ENCODE measurements around the gene KIF2A.

Gene KIF2A

DNA sequence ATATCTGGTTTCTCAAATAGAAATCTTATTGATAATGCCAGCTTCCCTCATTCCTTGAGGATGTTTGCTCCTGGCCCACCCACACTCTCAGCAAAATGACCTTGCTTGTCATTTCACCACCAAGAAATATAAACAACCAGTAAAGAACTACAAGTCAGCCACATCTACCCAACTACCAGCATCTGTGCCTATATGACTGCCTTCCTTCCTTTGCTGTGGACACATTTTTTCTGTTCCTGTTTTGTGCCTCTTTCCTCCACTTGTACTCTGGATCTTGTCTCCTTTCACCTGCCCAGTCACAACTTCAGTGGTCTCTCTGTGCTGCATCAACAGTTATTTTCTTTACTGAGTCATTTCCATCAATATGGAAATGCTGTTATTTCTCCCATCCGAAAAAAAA, 20.3 kb downstream of the KIF2A start:
- no peaks in the 10 kb centered on the region for H3K9me3 ChIP-seq
- no peaks in the 10 kb centered on the region for H3K27me3 ChIP-seq (ENCODE audit: low read depth)
- H3K4me3 ChIP-seq: no peak overlapping the region
- peaks cover 4% of the 10 kb centered on the region; the same call in 1 of the 2 replicates for H3K4me1 ChIP-seq
- no peaks in the 10 kb centered on the region; the same call in 1 of the 2 replicates for H3K36me3 ChIP-seq (replicated peaks)
- in situ Hi-C loops (cut with MboI; ENCODE audit: low sequenced_read_pairs): no loop called here
- no peak for DNase-seq (ENCODE audit: low spot score in 2 of 2)

DNA sequence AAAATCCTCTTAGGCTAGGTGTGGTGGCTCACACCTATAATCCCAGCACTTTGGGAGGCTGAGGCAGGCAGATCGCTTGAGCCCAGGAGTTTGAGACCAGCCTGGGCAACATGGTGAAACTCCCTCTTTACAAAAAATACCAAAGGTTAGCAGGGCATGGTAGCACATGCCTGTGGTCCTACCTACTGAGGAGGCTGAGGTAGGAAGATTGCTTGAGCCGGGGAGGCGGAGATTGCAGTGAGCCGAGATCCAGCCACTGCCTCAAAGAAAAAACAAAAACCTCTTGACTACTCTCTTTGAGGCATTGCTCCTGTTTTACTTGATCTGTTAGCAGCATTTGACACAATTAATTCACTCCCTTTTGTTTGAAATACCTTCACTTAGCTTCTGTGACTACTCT, 20.7 kb downstream of the KIF2A start:
- Histone ChIP-seq H3K9me3 (no peaks in the 10 kb centered on the region), H3K4me3 (no peak overlapping the region), H3K4me1 (peaks cover 4% of the 10 kb centered on the region; the same call in 1 of the 2 replicates), H3K27me3 (ENCODE audit: low read depth) (no peaks in the 10 kb centered on the region), H3K36me3 (replicated peaks) (no peaks in the 10 kb centered on the region; the same call in 1 of the 2 replicates)
- in situ Hi-C loops (cut with MboI; ENCODE audit: low sequenced_read_pairs): no loop called here
- no peak for DNase-seq (ENCODE audit: low spot score in 2 of 2)

DNA sequence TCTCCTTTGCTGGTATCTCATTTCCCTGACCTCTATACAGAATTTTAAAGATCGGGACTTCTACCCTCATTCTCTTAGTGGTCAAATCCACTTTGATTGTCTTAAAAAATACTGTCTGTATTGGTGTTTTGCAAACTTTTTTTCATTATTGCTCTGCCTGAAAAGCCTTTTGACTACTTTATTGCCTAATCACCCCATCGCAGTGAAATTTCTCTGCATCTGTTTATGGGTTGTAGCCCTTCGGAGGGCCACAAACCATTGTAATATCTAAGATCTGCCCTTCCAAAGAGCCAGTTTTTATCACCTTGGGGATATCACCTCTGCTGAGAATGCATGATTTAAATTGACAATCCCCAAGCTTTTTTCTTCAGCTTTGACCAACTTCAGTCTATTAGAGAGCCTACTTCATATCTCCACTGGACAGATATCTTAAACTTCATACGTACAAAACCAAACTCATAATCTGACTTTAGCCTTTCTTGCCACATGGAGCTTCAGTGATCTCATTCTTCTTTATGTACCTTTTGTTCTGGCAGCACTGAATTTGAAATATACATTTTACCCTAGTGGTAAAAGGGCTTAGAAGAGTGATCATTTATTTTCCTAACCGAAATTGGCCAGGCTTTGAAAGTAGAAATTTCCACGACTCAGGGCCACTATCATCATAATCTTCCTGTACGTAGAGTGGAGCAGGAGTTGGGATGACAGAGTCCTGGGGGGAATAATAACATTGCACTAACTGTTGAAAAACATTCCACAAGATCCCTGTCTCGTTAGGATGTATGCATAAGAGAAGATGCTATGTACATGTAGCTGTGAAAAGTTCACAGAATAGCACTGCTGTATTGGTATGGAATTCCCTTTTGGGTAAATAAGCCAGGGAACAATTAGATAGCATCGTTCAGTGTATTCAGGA, 21.4 kb downstream of the KIF2A start:
- no peaks in the 10 kb centered on the region for H3K27me3 ChIP-seq (ENCODE audit: low read depth)
- no peak overlapping the region for H3K4me3 ChIP-seq
- H3K4me1 ChIP-seq: peaks cover 4% of the 10 kb centered on the region; the same call in 1 of the 2 replicates
- DNase-seq (ENCODE audit: low spot score in 2 of 2): no peak
- H3K9me3 ChIP-seq: no peaks in the 10 kb centered on the region
- in situ Hi-C loops (cut with MboI; ENCODE audit: low sequenced_read_pairs): no loop called here
- H3K36me3 ChIP-seq (replicated peaks): no peaks in the 10 kb centered on the region

- in situ Hi-C loops (cut with MboI; ENCODE audit: low sequenced_read_pairs): no loop called here
- H3K4me1 ChIP-seq: peaks cover 4% of the 10 kb centered on the region; the same call in 1 of the 2 replicates
Measured at GRCh38 chr5:62328772-62329491, 22.9 kb downstream of the KIF2A start.

GRCh38 chr5:62330302-62330701, 24.3 kb downstream of the KIF2A start:
- Histone ChIP-seq H3K9me3 (no peaks in the 10 kb centered on the region), H3K27me3 (ENCODE audit: low read depth) (no peaks in the 10 kb centered on the region), H3K4me3 (no peak overlapping the region), H3K4me1 (peaks cover 4% of the 10 kb centered on the region; the same call in 1 of the 2 replicates), H3K36me3 (replicated peaks) (no peaks in the 10 kb centered on the region)
- DNase-seq (ENCODE audit: low spot score in 2 of 2): no peak
- in situ Hi-C loops (cut with MboI; ENCODE audit: low sequenced_read_pairs): no loop called here

More at GRCh38 chr5:62328772-62329491, 22.9 kb downstream of the KIF2A start:
- Histone ChIP-seq H3K9me3 (no peaks in the 10 kb centered on the region), H3K27me3 (ENCODE audit: low read depth) (no peaks in the 10 kb centered on the region), H3K36me3 (replicated peaks) (no peaks in the 10 kb centered on the region), H3K4me3 (no peak overlapping the region)
- DNase-seq (ENCODE audit: low spot score in 2 of 2): no peak

DNA sequence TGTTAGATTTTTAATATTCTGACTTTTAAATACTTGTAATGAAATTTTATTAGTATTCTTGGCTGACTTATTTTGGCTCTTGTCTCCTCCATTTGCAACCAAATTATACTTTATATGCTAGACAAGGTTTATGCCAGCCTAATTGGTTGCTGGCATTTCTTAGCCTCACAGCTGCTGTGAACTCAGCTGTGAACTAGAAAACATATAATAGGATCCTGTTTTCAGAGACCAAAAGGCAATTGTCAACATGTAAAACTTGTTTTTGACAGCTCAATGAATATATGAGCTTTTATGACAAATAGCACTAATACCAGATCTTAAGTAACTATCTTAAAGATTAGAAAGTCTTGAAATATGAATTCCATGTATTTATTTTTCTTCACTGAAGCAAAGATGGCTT, 25.9 kb downstream of the KIF2A start:
- in situ Hi-C loops (cut with MboI; ENCODE audit: low sequenced_read_pairs): no loop called here
- Histone ChIP-seq H3K36me3 (replicated peaks) (no peaks in the 10 kb centered on the region), H3K4me1 (peaks cover 4% of the 10 kb centered on the region; the same call in 1 of the 2 replicates), H3K27me3 (ENCODE audit: low read depth) (no peaks in the 10 kb centered on the region), H3K9me3 (no peaks in the 10 kb centered on the region), H3K4me3 (no peak overlapping the region)
- no peak for DNase-seq (ENCODE audit: low spot score in 2 of 2)

DNA sequence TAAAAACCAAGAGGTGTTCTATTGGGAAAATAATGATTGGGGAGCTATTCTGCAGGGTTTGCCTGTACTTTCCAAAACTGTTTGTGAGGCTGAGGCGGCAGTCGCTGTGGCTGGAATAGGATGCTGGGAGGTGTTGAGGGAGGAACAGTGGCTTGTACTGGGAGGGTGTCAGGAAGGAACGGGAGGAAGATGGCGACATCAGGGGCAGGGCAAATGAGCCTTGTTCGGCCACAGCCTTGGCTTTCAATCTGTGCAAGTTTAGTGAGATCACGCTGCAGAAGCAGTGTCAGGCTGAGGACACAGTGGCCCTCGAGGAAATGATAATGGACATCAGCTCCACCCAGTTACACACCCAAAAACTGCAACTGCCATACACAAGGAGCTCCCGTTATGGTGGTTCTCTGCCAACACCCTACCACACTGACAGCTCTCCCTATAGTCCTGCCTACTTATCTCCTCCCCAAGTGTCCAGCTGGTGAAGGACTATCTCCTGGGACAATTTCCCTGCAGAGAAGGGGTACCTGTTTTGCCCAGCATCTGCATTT, 27.3 kb downstream of the KIF2A start:
- H3K27me3 ChIP-seq (ENCODE audit: low read depth): no peaks in the 10 kb centered on the region
- H3K4me1 ChIP-seq: peaks cover 4% of the 10 kb centered on the region; the same call in 1 of the 2 replicates
- H3K36me3 ChIP-seq (replicated peaks): no peaks in the 10 kb centered on the region
- no peak for DNase-seq (ENCODE audit: low spot score in 2 of 2)
- in situ Hi-C loops (cut with MboI; ENCODE audit: low sequenced_read_pairs): no loop called here
- H3K9me3 ChIP-seq: no peaks in the 10 kb centered on the region
- H3K4me3 ChIP-seq: no peak overlapping the region

- Histone ChIP-seq H3K27me3 (ENCODE audit: low read depth) (no peaks in the 10 kb centered on the region), H3K4me3 (no peak overlapping the region), H3K4me1 (peaks cover 4% of the 10 kb centered on the region; the same call in 1 of the 2 replicates), H3K36me3 (replicated peaks) (no peaks in the 10 kb centered on the region), H3K9me3 (no peaks in the 10 kb centered on the region)
- DNase-seq (ENCODE audit: low spot score in 2 of 2): no peak
- in situ Hi-C loops (cut with MboI; ENCODE audit: low sequenced_read_pairs): no loop called here
Measured at GRCh38 chr5:62334082-62334481, 28.1 kb downstream of the KIF2A start.

DNA sequence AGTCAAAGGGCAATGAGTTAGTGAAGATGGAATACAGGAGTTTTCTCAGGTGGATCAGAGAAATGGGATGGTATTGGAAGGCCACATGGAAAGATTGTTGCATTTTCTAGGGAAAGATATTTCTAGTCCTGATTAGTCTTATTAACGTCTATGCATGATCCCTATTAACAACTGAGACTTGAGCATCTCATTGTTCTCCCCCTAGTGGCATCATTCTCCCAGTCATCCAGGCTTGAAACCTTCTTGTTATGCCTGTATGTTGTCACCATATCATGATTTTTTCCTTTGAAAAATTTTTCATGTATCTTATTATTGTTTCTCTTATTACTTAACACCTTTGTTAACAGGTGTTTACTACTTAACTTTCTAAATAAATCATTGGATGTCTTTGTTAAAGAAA, 34.4 kb downstream of the KIF2A start:
- in situ Hi-C loops (cut with MboI; ENCODE audit: low sequenced_read_pairs): loop anchor here (10.0 kb wide), 1 partner anchor 116 kb away; no protein-coding TSS in a partner anchor
- Histone ChIP-seq H3K36me3 (replicated peaks) (no peaks in the 10 kb centered on the region; the same call in 1 of the 2 replicates), H3K27me3 (ENCODE audit: low read depth) (no peaks in the 10 kb centered on the region), H3K4me3 (no peak overlapping the region), H3K9me3 (no peaks in the 10 kb centered on the region), H3K4me1 (no peaks in the 10 kb centered on the region)
- DNase-seq (ENCODE audit: low spot score in 2 of 2): no peak

- Histone ChIP-seq H3K27me3 (ENCODE audit: low read depth) (no peaks in the 10 kb centered on the region), H3K4me1 (no peaks in the 10 kb centered on the region), H3K36me3 (replicated peaks) (no peaks in the 10 kb centered on the region; the same call in 1 of the 2 replicates), H3K9me3 (no peaks in the 10 kb centered on the region), H3K4me3 (no peak overlapping the region)
- in situ Hi-C loops (cut with MboI; ENCODE audit: low sequenced_read_pairs): loop anchor here (10.0 kb wide), 1 partner anchor 116 kb away; no protein-coding TSS in a partner anchor
- DNase-seq (ENCODE audit: low spot score in 2 of 2): no peak
Measured at GRCh38 chr5:62340979-62341378, 35.0 kb downstream of the KIF2A start.

GRCh38 chr5:62341783-62342475, 35.9 kb downstream of the KIF2A start:
- Histone ChIP-seq H3K4me1 (no peaks in the 10 kb centered on the region), H3K36me3 (replicated peaks) (peaks cover 4% of the 10 kb centered on the region; the same call in 1 of the 2 replicates), H3K27me3 (ENCODE audit: low read depth) (no peaks in the 10 kb centered on the region), H3K4me3 (no peak overlapping the region), H3K9me3 (no peaks in the 10 kb centered on the region)
- in situ Hi-C loops (cut with MboI; ENCODE audit: low sequenced_read_pairs): loop anchor here (10.0 kb wide), 1 partner anchor 117 kb away; no protein-coding TSS in a partner anchor
- DNase-seq (ENCODE audit: low spot score in 2 of 2): no peak

DNA sequence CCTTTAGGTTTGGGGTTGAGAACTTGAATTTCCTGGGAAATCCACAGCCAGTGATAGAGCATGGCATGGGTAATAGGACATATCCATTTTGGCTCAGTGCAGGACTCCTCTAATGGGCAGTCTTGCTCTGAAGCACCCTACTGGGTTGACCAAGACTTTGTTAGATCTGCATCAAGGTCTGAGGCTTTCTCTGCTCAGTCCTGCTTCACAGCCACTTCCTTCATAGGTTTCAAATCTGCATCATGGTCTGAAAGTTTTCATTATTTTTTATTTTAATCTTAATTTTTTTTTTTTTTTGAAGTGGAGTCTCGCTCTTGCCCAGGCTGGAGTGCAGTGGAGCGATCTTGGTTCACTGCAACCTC, 36.5 kb downstream of the KIF2A start:
- H3K9me3 ChIP-seq: no peaks in the 10 kb centered on the region
- H3K36me3 ChIP-seq (replicated peaks): peaks cover 4% of the 10 kb centered on the region; the same call in 1 of the 2 replicates
- H3K4me3 ChIP-seq: no peak overlapping the region
- DNase-seq (ENCODE audit: low spot score in 2 of 2): no peak
- H3K4me1 ChIP-seq: no peaks in the 10 kb centered on the region
- H3K27me3 ChIP-seq (ENCODE audit: low read depth): no peaks in the 10 kb centered on the region
- in situ Hi-C loops (cut with MboI; ENCODE audit: low sequenced_read_pairs): loop anchor here (10.0 kb wide), 1 partner anchor 118 kb away; no protein-coding TSS in a partner anchor

DNA sequence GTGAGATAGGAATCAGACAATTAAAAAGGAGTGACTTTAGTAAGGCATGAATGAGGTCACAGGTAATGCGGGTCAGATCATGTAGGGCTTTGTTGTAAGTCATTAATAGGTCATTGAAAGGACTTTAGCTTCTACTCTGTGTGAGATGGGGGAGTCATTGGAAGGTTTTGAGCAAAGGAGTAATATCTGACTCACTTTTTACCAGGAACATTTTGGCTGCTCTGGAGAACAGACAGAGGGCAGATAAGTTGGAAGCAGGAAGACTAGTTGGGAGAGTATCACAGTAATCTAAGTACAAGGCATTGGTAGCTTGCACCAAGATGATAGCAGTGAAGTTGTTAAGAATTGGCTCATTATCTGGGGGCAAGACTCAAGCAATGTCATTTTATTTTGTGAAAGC, 37.4 kb downstream of the KIF2A start:
- no peaks in the 10 kb centered on the region for H3K4me1 ChIP-seq
- in situ Hi-C loops (cut with MboI; ENCODE audit: low sequenced_read_pairs): loop anchor here (10.0 kb wide), 1 partner anchor 119 kb away; no protein-coding TSS in a partner anchor
- H3K27me3 ChIP-seq (ENCODE audit: low read depth): no peaks in the 10 kb centered on the region

More for the DNA sequence above, 37.4 kb downstream of the KIF2A start:
- no peak for DNase-seq (ENCODE audit: low spot score in 2 of 2)
- Histone ChIP-seq H3K36me3 (replicated peaks) (peaks cover 4% of the 10 kb centered on the region; the same call in 1 of the 2 replicates), H3K9me3 (no peaks in the 10 kb centered on the region), H3K4me3 (no peak overlapping the region)
